ENCODE data around the gene AOPEP.

AOPEP gene

DNA sequence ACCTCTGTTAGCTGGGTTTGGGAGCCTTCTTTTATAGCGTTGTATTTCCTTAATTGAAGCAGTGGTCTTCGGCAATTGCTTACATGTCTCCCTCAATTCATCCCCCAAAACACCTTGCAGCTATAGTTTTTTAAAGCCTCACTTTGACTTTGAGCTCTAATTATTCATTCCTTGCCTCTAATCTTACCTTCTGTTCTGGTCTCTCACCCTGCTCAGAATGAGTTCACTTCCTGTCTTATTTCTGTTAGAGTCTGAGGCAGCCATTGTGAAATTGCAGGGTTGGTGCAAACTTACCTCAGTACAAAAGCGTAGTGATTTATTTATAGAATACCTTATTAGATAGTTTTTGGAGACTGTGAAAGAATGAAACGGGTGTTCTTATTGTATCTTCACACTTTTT is 35.0 kb downstream of the AOPEP start:
- no peak for DNase-seq

DNA sequence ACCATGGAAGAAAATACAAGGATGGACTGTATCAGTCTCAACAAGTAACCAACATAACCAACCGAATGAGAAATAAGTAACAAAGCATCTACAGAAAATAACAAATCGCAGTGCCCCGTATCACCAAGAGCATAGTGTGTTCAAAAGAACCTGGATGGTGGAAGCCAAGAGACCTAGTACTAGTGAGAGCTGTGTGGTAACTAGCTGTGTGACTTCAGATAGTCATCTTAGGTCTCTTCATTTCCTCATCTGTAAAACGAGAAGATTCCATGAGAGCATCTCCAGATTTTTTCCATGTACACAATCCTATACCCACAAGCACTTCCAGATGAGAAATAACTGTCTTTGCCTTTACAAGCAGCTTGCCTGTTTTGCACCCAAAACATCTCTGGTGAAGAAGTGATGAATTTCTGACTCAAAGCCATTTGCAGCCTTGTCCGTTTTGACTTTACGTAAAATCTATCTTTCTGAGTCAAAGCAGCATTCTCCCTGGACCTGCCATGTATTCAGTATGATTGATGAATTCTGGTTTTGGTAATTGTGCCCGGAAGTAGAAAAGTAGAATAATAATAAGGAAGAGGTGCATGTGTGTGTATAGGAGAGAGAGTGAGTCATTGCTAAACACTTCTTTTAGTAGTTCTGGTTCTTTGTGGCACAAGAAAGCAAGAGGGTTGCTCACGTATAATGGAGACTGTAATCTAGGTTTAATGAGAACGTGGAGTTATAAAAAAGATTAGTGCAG is 41.0 kb downstream of the AOPEP start:
- DNase-seq = no peak

DNA sequence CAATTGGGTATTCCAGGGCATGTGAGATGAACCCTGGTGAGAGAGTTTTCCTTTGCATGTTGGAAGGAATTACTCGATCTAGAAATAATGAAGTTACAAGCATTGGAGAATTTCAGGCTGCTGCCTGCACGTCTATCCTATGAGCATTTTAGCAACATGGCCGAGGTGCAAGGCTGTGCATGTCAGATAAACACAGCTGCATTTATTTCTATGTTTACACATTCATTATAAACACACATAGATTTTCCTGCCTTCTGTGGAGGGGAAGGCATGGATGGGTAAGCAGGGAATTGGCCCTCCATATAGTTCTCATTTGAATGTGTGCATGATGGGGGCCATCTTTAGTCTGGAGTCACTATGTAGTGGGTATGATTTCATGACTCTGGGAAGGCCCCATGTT is 42.3 kb downstream of the AOPEP start:
- DNase-seq = no peak

DNA sequence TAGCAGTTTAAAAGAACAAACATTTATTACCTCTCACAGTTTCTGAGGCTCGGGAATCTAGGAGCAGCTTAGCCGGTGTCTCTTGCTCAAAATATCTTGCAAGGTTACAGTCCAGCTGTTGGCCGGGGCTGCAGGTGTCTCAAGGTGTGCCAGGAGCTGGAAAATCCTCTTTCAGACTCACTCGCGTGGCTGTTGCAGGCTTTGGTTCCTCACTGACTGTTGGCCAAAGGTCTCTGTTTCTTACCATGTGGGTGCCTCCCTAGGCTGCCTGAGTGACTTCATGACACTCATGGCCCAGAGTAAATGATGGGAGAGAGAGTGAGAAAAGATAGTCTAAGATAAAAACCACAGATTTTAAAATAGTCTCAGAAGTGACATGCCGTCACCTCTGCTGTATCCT is 43.8 kb downstream of the AOPEP start:
- no peak for DNase-seq

DNA sequence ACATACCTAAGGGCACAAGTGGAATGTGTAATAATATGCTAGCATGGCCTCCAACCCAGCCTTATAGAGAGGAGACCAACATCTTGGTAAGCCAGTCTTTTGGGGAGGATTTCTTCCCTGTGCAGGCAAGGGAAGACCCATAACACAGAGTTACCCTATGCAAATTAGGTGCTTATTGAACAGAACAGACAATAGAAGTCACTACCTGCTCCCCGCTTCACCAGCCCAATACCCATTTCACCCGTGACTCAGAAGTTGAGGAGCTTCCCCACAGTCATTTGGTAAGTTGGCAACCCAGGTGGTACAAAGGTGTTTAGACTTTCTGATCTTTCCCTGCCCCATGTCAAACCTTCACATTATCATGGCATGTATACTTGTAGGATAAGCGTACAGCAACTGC is 44.6 kb downstream of the AOPEP start:
- no peak for DNase-seq

DNA sequence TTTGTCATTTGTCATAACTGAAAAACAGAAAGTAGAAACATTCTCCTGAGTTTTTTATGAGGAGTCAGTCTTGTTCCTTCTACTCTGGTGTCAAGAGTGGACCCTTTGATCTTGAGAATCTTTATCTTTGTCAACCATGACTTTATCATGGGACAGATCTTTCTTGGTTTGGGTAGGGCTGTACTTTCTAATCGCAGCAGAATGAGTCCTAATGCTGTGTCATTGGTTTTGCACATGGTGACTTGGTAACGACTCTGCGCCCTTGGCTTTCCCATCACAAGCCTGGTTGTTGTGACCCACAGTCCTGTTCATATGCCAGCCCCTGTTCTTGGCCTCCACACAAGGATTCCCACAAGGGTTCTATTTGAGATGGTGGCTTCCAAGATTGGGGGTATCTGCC is 45.6 kb downstream of the AOPEP start:
- no peak for DNase-seq

DNA sequence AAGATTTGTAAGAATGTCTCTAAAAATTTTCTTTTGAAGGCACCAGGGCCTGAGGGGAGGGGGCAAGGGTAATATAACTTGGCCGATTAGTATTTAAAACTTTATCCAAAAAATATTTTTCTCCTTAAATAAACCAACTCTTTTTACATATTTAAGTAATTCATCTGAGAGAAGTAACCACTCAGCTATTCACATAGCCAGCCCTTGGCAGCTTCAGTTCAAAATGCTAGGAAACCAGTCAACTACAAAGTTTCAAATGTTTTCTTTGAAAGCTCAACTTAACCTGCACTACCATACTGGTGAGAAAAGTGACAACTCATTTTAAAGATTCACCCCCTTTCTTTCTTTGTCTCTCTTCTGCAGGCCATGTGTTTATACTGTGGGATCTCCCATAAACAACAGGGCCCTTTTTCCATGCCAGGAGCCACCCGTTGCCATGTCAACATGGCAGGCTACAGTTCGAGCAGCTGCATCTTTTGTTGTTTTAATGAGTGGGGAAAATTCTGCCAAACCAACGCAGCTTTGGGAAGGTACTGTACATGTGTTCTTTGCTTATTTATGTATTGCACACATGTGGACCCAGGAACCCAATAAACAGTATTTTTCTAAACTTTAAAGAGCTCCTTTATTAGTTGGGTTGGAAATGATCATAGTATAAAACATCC is 46.3 kb downstream of the AOPEP start:
- no peak for DNase-seq

DNA sequence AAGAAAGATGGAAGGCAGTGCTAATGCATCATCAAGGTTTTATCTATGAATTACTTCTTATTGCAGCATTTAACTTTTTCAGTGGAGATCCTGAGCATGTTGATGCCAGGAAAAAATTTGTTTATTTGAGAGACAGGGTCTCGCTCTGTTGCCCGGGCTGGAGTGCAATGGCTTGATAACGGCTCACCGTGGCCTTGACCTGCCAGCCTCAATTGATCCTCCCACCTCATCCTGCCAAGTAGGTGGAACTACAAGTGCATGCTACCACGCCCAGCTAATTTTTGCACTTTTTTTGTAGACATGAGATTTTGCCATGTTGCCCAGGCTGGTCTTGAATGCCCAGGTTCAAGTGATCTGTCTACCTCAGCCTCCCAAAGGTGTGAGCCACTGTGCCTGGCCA is 47.2 kb downstream of the AOPEP start:
- DNase-seq = no peak

DNA sequence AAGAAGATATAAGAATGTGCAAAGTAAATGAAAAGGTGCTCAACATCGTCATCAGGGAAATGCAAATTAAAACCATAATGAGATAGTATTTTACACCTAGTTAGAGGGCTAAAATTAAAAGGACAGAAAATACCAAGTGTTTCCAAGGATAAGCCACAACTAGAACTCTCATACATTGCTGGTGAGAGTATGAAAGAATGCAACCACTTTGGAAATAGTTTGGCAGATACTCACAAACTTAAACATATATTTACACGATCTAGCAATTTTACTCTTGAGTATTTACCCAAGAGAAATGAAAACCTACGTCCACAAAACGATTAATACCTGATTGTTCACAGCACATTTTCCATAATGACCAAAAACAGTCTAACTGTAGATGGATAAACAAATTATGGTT is 51.5 kb downstream of the AOPEP start:
- no peak for DNase-seq

DNA sequence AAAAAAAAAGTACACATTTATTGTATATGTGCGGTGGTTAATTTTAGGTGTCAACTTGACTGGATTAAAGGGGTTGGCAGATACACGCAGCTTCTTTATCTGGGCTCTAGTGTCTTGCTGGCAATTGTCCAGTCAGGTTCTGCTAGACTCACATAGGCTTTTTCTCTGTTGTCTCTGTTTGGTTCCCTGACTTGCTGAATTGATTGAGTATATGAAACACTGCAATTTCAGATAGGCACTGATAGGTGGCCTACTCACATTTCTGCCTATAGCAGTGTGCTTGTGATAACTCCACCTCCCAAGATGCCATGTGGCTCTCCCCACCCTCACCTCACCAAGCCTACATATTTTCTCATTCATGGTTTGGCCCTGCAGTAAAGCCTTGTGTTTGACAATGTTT is 52.5 kb downstream of the AOPEP start:
- no peak for DNase-seq

DNA sequence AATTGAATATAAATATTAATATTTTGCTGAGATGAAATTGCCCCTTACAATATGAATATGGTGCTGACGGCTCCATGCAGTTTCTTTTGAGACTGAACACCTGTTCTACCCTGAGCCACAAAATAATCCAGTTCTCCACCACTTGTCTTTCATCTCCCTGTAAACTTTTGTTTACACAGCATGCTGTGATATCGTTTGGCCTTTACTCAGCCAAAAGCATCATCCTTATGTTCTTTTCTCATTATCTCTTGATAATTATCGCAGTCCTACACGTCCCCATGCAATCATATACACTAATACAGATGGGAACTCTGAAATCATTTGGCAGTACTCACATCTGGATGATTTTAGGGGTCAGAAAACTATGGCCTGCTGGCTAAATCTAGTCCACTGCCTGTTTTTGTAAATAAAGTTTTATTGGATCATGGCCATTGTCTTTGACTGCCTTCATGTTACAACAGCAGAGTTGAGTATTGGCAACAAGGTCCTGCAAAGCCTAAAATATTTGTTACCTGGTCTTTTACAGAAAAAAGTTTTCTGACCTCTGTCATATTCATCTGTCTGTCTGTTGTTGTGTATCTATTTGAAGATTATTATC is 53.3 kb downstream of the AOPEP start:
- DNase-seq = no peak

DNA sequence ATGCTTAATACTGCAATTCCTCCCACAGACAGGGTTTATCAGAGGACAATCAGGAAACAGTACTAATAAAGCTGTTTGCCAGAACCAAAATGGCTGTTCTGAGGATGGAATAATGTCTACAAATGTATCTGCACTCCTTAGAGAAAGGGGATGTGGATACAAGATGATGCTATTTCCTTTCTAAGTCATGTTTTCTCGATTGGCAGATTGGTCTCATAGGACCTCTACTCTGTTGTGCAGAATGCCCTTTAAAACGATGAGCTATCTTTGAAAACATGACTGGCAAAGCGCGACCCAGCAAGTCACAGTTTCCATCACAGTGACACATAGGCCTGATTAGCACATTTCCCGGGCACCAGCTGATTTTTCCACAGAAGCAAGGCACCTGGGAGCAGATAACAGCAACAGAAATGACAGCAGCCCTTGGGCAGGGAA is 54.0 kb downstream of the AOPEP start:
- no peak for DNase-seq

DNA sequence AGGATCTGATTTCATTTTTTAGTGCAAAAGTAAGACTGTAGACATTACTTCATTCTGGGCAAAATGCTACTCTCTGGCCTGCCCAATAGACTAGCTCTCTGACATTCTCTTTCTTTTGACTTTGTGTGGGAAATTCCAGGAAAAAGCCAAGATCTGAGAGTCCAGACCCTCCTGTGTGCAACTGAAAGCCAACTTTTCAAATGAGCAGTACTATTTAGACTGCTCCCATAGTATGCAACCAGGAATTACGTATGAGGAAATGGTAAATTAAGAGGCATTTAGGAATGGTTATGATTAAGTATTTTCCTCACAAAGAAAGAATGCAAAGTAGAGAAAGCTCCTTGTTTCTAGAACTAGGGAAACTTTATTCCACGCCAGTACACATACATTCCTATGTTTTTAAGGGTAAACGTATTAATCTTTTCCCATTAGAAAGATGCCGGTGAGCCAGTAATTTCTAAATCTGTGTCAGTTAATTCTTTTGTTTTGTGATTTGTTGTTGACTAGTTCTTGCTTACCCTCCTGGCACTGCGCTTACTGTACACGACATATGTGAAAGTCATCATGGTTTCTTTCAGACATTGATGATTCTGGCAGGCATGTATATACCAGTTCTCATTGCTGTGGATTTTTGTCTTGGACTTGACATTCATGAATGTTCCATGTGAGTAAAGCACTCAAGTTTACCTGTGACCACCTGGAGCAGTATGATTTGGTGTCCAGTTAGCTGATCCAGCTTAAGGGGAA is 56.0 kb downstream of the AOPEP start:
- no peak for DNase-seq

DNA sequence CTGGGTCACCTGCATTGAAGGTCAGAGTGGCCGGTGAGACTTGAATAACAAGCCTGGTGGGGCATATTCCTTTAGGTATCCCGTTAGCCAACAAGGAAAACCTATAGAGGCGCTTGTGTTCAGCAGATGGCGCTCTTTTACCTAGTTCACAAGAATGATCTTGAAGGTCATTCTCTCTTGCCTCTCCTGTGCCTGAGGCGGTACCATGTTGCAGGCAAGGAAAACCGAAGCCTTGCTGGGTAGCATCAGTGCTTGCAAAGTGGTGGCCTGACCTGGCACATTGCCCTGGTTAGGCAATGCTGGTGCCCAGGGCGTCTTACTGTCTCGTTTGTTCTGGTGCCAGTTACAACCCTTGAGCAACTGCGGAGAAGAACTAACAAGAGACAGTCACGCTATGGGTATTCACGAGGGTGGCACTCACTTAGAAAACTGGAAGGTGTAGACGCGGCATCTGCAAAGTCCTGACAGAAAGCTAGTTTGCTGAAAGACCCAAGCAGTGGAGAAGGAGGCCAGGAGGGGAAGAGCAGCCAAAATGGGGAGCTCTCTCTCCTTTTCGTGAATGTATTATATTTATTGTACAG is 56.7 kb downstream of the AOPEP start:
- DNase-seq = peak; percentile 15

DNA sequence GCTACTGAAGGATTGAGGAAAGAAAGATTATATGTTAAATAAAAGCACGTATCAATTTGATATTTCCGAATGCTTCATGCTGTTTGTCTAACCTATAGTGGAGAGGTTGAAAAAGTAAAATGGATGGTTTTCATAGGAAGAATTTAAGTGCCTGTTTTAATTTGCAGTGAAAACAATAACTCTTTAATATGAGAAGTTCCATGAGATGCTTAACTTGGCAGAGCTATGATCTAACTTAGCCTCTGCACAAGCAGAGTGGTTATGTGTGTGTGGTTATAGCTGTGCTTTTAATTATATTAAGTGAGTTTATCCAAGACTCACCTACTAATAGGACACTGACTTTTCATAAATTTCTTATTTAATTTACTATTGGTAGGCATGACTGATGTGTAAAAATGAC is 57.4 kb downstream of the AOPEP start:
- DNase-seq = no peak

DNA sequence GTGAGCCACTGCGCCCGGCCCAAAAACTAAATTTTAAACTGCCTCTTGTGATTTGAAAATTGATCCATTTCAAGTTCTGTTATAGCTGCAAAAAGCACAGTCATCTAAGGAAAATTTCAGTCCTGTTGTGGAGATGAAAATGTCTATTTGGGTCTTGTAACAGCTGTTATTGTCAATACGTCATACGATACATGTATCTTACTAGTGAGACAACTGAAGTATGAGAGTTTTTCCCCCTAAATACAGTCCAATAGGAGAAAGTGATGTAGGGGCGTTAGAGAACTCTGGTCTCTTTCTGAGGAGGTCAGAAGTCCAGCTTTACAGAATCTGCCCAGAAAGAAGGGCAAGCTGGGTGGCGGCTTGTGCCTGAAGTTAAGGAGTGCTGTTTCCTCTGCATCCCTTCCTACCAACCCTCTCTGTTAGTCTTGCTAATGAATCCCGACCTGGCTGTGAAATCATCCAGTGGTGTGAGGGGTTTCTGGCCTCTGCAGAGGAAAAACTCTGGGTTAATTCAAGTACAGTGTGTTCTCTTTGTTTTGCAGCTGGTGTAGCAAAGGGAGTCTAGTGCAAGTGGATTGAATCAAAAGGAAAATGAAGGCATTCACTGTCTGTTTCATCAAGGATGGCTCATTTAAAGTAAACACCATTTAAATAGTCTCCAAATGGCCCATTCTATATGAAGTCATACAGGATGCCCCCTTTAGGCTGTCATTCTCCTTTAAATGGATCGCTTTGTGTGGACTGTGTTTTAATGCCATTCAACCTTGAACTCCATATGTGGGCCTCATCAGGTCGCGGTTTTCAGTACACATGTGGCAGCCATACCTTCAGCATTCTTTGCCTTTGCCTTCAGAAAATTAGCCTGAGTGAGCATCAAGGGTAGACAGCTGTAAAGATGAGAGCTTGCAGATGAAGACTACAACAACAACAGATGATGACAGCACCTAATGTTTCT is 59.0 kb downstream of the AOPEP start:
- DNase-seq = no peak

DNA sequence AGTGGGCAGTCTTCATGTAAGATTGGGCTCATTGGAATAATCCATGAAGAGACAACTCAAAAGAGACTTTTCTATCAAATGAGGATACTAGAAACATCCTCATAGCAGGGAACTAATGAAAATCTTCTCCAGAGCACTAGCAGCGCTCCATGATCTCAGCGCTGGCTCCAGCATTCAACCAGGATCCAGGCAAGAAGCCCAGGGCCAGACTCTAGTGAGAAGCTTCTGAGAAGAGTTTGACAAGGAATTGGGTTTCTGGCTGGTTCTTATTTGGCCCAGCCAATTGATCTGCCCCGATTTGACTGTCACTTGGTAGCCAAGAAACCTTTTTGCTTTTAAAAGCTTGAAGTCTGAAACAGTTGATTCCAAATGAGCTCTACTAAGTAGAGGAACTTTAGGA is 60.1 kb downstream of the AOPEP start:
- no peak for DNase-seq

DNA sequence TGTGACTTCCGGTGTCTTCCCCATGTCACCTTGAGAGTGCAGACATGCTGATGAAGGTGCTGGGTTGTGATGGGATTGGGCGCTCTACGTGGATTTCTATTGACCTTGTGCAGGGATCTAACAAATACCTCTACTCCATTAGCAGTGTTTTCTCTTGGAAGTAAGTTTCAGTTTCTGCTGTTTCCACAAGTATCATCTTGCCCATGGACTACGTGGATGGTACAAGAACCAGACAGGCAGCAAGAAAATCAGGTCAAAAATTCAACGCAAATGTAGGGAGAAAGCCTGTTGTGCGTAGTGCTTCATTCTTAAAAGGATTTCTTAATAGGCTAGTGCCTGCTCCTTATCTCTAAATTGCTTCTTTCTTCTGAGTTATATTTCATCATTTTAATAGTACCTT is 60.8 kb downstream of the AOPEP start:
- DNase-seq = no peak

DNA sequence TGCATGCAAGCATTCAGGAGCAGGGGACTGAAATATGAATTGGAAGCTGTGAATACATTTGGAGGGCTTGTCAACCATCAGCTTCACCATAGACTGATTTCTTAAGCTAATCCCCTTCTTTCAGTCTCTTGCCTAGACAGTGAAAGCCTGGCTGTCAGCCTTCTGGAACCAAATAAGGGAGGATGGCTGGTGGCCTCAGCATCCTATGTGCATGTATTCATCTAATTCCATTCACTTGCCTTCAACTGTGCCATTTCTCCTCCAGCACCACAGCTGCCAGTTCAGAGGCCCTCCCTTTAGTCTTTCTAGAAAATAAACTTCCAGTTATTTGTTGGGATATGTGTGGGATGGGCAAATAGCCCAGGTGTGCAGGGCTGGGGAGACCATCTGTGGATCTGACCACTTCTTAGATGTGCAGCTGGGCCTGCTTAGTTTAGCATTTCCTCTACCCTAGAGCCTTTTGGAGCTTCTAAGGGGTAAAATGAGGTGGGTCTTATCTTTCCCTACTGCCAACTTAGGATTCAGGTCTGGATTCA is 62.1 kb downstream of the AOPEP start:
- no peak for DNase-seq

DNA sequence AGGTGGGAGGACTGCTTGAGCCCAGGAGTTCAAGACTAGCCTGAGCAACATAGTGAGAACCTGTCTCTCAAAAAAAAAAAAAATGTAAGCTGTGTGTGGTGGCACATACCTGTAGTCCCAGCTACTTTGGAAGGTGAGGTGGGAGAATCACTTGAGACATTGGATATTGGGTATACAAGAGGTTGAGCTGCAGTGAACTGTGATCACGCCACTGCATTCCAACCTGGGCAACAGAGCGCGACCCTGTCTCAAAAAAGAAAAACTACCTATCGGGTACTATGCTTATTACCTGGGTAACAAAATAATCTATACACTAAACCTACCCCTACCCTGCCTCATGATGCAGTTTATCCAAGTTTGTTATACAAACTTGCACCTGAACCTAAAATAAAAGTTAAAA is 64.9 kb downstream of the AOPEP start:
- DNase-seq = no peak

DNA sequence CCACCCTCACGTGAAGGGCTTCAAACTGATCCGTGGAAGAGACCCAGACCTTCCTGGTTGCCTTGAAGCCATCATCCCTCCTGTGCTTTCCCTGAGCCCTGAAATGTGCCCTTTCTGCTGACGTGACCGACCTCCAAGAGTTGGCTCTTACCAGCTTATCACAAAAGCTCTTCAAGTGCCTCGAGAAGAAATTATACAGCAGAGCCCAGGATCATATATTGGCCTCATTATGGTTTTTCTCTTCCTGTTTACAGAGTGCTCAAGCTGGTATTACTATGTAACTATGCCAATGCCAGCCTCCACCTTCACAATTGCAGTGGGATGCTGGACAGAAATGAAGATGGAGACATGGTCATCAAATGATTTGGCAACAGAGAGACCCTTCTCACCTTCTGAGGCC is 66.0 kb downstream of the AOPEP start:
- DNase-seq = no peak
